ENCODE measurements around the gene BLACAT1.

DNA sequence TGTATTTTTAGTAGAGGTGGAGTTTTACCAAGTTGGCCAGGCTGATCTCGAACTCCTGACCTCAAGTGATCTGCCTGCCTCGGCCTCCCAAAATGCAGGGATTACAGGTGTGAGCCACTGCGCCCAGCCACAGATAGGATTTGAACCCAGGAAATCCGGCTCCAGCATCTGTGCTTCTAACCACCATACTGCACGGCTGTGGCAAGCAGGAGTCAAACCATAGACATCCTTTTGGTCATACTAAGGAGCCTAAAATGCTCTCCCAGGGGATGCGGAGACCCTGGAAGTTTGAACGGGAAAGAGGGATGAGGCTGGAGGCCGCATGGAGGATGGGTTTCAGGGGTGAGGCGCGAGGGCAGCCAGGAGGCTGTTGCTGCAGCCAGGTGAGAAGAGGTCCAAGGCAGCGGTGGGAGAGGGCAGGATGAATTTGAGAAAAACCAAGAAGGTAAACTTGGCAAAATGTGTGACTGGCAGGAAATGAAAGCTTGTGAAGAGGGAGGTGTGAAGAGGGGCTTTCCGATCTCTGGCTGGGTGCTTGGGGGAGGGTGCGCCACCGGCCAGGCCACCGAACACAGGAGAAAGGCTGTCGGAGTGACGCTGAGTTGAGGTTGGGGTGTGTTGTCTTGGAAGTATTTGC, 24.6 kb upstream of the BLACAT1 start:
- TF ChIP-seq, protein P1, sequence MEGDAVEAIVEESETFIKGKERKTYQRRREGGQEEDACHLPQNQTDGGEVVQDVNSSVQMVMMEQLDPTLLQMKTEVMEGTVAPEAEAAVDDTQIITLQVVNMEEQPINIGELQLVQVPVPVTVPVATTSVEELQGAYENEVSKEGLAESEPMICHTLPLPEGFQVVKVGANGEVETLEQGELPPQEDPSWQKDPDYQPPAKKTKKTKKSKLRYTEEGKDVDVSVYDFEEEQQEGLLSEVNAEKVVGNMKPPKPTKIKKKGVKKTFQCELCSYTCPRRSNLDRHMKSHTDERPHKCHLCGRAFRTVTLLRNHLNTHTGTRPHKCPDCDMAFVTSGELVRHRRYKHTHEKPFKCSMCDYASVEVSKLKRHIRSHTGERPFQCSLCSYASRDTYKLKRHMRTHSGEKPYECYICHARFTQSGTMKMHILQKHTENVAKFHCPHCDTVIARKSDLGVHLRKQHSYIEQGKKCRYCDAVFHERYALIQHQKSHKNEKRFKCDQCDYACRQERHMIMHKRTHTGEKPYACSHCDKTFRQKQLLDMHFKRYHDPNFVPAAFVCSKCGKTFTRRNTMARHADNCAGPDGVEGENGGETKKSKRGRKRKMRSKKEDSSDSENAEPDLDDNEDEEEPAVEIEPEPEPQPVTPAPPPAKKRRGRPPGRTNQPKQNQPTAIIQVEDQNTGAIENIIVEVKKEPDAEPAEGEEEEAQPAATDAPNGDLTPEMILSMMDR (IDR thresholded peaks at IDR 0.05) = no peak
- no peak for TF ChIP-seq POLR2A (IDR thresholded peaks at IDR 0.05)

Measured in Peyer's patch (tissue), 4 donors.